Liver (tissue), 3 donors: Measurements from ENCODE around the gene AIPL1.

Experiments
- ATF3 ChIP-seq: IDR thresholded peaks from 2 replicates; pipeline ENCODE4 v1.6.1; 2016; ENCODE audit warnings: antibody characterized with exemption
- CTCF ChIP-seq: fragments of 150-350 bp; IDR thresholded peaks from 2 replicates; pipeline ENCODE4 v1.5.1; 2017; ENCODE audit warnings: improper control_type of control experiment, low read depth, low read length; ENCODE audit not compliant: missing input control
- FOXA1 ChIP-seq: IDR thresholded peaks from 2 replicates; pipeline ENCODE4 v1.6.1; 2016; ENCODE audit warnings: antibody characterized with exemption
- MAX ChIP-seq: IDR thresholded peaks from 2 replicates; pipeline ENCODE4 v1.6.1; 2016; ENCODE audit warnings: antibody characterized with exemption
- RAD21 ChIP-seq, 2 donors: IDR thresholded peaks; 2 replicates each; pipeline ENCODE4 v1.6.1; 2016; ENCODE audit warnings: antibody characterized with exemption in 2 of 2, mild to moderate bottlenecking in 2 of 2
- SP1 ChIP-seq: IDR thresholded peaks from 2 replicates; pipeline ENCODE4 v1.6.1; 2018; ENCODE audit warnings: antibody characterized with exemption, mild to moderate bottlenecking
- YY1 ChIP-seq: IDR thresholded peaks from 2 replicates; pipeline ENCODE4 v1.6.1; 2016; ENCODE audit warnings: antibody characterized with exemption, mild to moderate bottlenecking
- donor health status: healthy.
- donor health status: healthy.

- TF ChIP-seq RAD21 (IDR thresholded peaks at IDR 0.05) (no peak), ATF3 (no peak), CTCF (no peak), FOXA1 (no peak), SP1 (no peak), MAX (no peak), YY1 (no peak)
These were observed 60.6 kb downstream of the AIPL1 start for GRCh38 chr17:6374271-6374691.
